Epithelial cell of esophagus (primary cell): ENCODE results near the gene KRTAP12-3.

Source experiments
- DNase-seq: peaks from one replicate; pipeline ENCODE4 v3.0.0; 2010; ENCODE audit warnings: low read depth
- H3K4me3 ChIP-seq: 2 replicates; pipeline ENCODE4 v1.5.1; 2011; ENCODE audit warnings: mild to moderate bottlenecking, low read length, control low read depth
- CTCF ChIP-seq: IDR thresholded peaks from 2 replicates; pipeline ENCODE4 v1.5.1; 2011; ENCODE audit warnings: low read depth, mild to moderate bottlenecking, low read length, control low read depth, inconsistent platforms; ENCODE audit not compliant: insufficient read depth; ENCODE audit errors: missing control alignments

Gene KRTAP12-3

GRCh38 chr21:44670642-44671432 lies 13.1 kb downstream of the KRTAP12-3 start:
- H3K4me3 ChIP-seq, result no peak overlapping the region
- no peak for DNase-seq
- TF ChIP-seq CTCF, result no peak

- H3K4me3 ChIP-seq, result no peak overlapping the region
- DNase-seq, result no peak
- no peak for TF ChIP-seq CTCF
These were observed 14.2 kb downstream of the KRTAP12-3 start for GRCh38 chr21:44671911-44672310.

GRCh38 chr21:44677881-44678280 lies 20.1 kb downstream of the KRTAP12-3 start:
- DNase-seq, result no peak
- H3K4me3 ChIP-seq, result no peak overlapping the region
- TF ChIP-seq CTCF, result no peak

- no peak for DNase-seq
- no peak for TF ChIP-seq CTCF
- H3K4me3 ChIP-seq, result no peak overlapping the region
These were observed 23.4 kb downstream of the KRTAP12-3 start for GRCh38 chr21:44681152-44681551.

- DNase-seq, result no peak
- H3K4me3 ChIP-seq, result no peak within 1 kb of the TSS
- no peak for TF ChIP-seq CTCF
These were observed 24.3 kb downstream of the KRTAP12-3 start, which contains the start of gene KRTAP12-1 for GRCh38 chr21:44681861-44682579. Gene KRTAP12-1, minus strand, starts transcription at chr21:44682163. Its CDS starts 40 bp downstream, at chr21:44682123.

GRCh38 chr21:44682580-44683151 lies 24.9 kb downstream of the KRTAP12-3 start:
- DNase-seq, result no peak
- H3K4me3 ChIP-seq, result no peak overlapping the region
- TF ChIP-seq CTCF, result no peak
